NCI-H1417 (cell line): Measurements from ENCODE around the gene DNAH2.

Source experiments
- DNase-seq, 3 experiments: peaks; one replicate each; lab custom pipeline; 2025; lab: John Stamatoyannopoulos, UW

DNAH2 gene

GRCh38 chr17:7721612-7722011 is 4.1 kb downstream of the DNAH2 start:
- DNase-seq: no peak

GRCh38 chr17:7727886-7728285 is 10.3 kb downstream of the DNAH2 start:
- no peak for DNase-seq

GRCh38 chr17:7729816-7730215 is 12.3 kb downstream of the DNAH2 start:
- peak in 1 of 3 experiments; percentile 8 for DNase-seq

- no peak for DNase-seq
Measured at GRCh38 chr17:7732981-7733539, 15.5 kb downstream of the DNAH2 start.

DNA sequence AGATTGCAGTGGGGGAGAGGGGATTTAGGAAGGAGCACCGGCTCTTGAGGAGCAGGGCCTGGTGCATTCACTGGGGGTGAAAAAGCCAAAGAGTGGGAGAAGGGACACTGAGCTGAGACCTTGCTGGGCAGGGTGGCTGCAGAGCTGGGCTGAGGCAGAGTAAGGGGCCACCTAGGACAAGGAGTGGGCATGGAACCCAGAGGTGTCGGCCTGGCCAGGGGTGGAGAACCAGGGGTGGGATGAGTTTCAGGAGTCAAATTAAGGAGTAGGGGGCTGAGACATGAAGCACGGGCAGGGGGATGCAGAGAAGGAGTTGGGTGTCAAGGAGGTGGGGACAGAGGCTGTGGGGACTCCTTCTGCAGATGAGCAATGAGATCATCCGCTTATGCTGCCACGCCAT is 20.1 kb downstream of the DNAH2 start:
- no peak for DNase-seq

DNA sequence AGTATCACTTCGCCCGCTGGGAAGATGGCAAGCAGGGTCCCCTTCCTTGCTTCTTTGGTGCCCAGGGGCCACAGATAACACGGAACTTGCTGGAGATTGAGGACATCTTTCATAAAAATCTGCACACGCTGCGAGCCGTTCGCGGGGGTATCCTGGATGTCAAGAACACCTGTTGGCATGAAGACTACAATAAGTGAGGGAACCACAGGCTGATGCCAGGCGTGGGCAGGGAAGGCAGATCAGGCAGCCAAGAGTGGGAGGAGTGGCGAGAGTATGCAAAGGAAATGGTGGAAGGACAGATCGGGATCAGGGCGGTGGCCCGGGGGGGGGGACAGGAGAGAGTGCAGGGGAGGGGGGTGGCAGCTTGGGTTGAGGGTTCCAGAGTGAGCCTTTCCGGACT is 22.2 kb downstream of the DNAH2 start:
- no peak for DNase-seq

DNA sequence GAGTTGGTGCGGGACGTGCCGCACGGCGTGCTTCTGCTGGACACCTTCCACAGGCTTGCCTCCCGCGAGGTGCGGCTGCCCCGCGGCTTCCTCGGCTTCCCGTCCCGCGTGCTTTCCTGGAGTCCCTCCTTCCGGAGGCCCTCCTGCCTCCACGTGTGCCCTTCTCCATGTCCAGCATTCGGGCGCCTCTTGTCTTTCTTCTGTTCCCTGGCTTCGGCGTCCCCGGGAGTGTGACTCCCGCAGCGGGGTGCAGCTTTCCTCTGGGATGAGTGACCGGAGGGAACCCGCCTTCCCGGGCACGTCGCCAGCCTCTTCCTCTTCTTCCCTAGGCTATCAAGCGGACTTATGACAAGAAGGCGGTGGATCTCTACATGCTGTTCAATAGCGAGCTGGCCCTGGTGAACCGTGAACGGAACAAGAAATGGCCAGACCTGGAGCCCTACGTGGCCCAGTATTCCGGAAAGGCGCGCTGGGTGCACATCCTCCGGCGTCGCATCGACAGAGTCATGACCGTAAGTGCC is 23.0 kb downstream of the DNAH2 start:
- DNase-seq: peak; percentile 26 to 65 (median 33)

GRCh38 chr17:7742729-7743128 is 25.2 kb downstream of the DNAH2 start:
- DNase-seq: no peak

DNA sequence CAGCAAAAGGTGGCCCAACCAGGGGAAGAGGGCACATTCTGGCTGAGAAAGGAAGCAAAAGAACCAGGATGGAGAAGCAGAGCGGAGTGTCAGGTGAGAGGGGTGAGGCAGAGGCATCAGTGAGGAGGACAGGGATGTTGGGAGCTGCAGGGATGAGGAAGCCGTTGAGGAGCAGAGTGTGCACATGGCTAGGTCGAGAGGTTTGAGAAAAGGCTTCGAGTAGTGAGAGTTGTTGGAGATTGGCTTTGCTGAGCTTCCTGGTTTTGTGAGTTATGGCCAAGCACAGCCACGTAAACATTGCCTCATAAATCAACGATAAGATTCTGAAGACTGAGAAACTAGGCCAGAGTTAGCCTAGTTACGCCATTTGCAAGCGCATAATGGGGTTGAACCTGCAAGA is 26.9 kb downstream of the DNAH2 start:
- no peak for DNase-seq

GRCh38 chr17:7745748-7746470 is 28.4 kb downstream of the DNAH2 start:
- DNase-seq: no peak

DNA sequence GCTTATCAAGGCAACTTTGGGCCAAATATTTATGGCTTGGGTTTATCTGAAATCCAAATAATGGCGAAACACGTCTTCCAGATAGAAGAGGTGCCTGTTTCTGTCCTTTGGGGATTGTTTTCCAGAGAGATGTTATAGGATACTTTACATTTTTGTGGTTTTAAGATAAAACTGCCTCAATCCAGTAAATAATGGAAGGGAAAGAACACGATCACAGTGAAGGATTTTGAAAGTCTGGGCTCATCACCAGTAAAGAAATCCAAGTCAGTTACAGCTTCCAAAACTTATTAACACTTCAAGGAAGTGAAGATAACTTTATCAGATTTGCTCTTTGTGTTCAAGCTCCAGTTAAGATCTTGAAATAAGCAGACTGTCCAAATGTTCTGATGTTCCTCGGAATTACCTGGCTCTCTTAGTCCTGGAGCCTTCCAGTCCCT is 30.1 kb downstream of the DNAH2 start:
- no peak for DNase-seq

DNA sequence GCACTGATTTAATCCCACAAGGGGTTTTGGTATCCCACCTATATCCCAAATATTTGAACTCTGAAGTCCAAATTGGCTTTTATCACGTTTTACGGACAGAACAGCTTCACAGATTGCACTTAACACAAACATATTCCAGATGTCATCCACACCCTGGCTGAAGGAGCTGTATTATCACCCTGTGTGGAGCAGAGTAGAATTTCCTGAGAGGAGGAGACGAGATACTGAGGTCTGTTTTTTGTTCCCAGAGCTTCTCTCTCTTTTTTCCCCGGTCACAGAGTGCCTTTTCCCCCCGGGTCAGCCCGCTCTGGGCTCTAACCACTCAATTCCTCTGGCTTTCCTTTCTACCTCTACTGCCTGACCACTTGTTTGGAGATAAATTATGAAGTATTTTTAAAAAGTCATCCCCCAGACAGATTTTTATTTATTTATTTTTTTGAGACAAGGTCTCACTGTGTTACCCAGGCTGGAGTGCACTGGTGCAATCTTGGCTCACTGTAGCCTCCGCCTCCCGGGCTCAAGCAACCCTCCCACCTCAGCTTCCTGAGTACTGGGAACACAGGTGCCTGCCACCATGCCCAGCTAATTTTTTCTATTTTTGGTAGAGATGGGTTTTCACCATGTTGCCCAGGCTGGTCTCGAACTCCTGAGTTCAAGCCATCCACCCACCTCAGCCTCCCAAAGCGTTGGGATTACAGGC is 30.7 kb downstream of the DNAH2 start:
- DNase-seq: no peak

GRCh38 chr17:7750321-7750821 is 32.8 kb downstream of the DNAH2 start:
- no peak for DNase-seq

GRCh38 chr17:7754656-7755055 is 37.1 kb downstream of the DNAH2 start:
- no peak for DNase-seq

DNA sequence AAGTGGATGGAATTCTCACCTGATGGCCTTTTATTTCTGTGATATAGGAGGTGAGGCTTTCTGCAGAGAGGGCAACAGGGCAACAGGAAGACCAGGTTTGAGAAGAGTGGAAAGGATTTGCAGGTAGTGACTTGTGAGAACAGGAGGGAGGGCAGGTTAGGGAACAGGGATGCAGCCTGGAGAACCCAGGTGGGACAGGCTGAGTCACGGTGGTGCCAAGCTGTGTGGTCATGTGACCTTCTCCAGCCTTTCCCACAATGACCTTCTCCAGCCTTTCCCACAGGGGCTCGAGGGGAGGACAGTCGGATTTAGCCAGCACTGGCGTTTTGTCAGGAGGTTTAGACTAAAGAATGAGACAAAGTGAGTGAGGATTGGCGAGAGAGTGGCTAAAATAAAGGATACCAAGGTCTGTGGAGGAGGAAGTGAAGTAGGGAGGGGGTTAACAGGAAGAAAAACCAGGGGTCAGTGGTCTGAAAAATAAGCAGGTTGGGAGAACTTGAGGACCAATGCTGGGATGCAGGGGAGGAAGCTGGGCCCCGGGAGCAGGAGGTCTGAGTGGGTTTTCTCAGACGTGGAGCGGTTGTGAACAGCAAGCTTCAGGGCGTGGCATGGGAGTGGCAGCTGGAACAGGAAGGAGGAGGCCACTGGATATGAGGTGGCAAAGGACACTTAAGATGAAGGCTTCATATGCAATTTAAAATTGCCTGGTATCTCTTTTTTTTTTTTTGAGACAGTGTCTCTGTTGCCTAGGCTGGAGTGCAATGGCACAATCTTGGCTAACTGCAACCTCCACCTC is 37.7 kb downstream of the DNAH2 start:
- no peak for DNase-seq

- no peak for DNase-seq
Measured at GRCh38 chr17:7756968-7757367, 39.4 kb downstream of the DNAH2 start.

- DNase-seq: no peak
Measured at GRCh38 chr17:7763919-7764318, 46.4 kb downstream of the DNAH2 start.

- no peak for DNase-seq
Measured at GRCh38 chr17:7767004-7767403, 49.5 kb downstream of the DNAH2 start.

GRCh38 chr17:7767405-7768021 is 50.0 kb downstream of the DNAH2 start:
- DNase-seq: peak; percentile 39 to 82 (median 62)

GRCh38 chr17:7769854-7770253 is 52.3 kb downstream of the DNAH2 start:
- DNase-seq: no peak

DNA sequence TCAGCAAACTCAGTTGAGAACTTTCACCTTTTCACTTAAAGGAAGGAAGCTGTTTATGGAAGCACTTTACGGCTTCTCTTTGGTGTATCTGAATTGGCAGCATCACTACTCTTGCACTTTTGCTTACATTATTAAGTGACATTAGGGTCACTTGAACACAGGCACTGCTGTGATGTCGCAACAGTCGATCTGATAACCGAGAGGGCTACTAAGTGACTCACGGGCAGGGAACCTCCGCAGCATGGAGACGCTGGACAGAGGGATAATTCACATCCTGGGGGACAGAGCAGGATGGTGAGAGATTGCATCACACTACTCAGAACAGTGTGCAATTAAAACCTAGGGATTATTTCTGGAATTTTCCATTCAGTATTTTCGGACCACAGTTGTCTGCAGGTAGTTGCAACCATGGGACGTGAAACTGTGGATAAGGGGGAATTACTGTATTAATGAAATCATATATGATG is 56.5 kb downstream of the DNAH2 start:
- no peak for DNase-seq
